RKO (cell line): ENCODE results near the gene ATP8B4.

Source experiments
- DNase-seq: peaks from one replicate; pipeline ENCODE4 v3.0.0-alpha.2; 2016; ENCODE audit warnings: low spot score

The ATP8B4 gene

DNA sequence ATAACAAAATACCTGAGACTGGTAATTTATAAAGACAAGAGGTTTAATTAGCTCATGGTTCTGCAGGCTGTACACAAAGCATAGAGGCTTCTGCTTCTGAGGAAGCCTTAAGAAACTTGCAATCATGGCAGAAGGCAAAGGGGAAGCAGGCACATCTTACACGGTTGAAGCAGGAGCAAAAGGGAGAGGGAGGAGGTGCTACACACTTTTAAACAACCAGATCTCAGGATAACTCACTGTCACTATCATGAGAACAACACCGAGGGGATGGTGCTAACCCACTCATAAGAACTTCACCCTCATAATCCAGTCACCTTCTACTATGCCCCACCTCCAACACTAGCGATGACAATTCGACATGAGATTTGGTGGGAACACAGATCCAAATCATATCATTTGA, 54.4 kb downstream of the ATP8B4 start:
- no peak for DNase-seq

DNA sequence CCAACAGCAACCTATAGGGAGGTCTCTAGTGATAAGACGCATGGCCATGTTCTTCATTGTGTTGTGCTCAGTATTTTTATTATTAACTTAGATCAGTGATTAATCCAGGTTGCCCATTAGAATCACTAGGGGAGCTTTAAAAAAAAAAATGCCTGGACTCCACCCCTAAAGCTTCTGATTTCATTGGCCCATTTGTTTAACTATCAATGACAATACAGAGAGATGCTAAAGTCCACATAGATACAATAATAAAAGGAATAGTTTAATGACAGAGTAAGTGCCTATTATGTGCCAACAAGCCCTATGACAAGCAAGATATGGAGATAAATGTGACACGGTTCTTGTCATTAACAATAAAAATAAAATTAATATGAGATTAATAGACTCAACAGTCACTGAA, 55.8 kb downstream of the ATP8B4 start:
- no peak for DNase-seq

DNA sequence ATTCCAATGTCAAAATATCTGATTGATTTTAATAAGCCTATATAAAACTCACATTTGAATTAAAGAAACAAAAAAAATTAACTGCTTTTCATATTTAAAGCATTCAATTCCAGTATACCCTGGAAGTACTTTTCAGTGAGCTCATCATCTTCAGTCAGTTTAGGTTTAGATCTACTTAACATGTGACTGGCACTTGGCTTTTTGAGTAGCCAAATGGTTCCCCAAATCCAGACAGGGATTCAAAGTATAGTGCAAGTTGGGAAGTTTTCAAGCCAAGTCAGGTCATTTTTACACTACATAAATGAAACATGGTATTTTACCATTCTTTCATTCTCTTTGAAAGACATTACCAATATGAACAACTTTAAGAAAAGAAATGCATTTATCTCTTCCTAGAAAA, 57.5 kb downstream of the ATP8B4 start:
- no peak for DNase-seq

DNA sequence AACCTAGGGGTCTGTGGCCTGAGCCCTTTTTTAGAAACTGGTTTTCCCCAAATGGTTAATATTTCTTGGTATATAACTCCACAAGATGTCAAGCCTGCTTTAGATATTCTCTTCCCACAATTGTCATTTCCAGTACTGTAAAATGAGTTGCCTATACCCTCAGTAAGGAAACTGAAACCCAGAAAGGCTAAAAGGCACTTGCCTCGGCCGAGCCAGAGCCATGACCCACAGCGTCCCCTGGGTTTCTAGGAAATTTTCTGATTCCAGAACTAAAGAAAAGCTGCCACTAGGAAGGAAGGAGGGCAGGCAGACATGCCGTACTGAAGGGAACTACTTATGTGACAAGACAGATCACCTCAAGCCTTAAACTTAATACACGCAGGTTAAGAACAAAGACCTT, 59.1 kb downstream of the ATP8B4 start:
- DNase-seq: no peak

DNA sequence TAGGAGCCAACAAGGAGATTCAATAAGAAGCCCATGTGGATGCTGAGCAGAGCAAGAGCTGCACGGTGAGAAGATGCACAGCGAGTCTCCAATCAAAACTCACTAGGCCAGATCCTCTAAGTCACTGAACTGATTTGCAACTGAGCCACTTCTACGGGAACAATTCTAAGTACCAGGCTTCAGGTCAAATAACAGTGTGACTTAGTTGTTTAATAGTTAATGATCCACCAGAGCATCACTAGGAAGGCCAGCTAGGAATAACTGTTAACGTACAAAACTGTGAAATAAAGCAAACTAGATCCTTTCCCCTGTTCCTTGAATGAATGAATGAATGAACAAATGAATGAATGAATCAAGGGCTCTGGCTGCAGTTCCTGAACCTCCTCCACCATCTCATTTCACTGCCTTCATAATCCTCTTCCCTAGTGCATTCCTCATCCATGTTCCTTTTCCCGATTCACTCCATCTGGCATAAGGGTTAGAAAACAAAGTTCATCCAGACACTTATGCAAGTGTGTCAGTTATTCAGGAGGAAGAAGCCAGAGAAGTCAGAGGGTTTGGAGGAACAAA, 59.7 kb downstream of the ATP8B4 start:
- no peak for DNase-seq

DNA sequence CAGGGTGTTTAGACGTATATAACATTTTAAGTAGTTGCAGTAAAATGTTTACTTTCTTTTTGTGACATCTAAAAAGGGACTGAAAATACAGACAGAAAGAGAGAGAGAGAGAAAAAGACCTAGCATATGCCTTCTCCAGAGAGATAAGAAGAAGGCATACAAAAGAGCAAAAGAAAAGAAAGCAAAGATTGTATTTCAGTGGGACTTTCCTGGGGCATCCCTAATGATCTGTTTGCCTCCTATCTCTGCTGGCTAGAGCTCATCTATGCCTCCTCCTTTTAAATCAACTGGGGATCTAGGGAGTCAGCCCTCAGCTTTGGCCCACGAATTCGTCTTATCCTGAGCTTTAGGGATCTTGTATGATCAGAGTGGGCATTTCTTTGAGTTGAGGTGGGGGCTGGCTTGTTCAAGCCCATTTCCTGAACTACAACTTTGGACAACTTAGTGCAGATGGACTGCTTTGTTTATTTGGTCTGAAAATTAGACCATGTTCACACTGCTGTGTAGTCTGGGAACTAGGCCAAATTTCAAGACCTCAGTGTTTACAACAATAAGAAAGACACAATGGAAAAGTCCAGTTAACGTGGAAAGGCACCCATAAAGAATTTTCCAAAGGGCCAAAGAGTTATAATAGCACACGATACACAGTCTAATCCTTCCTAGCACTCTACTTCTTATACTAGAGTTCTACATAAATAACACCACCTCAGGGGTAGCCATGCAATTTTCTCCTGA, 61.0 kb downstream of the ATP8B4 start:
- DNase-seq: no peak

DNA sequence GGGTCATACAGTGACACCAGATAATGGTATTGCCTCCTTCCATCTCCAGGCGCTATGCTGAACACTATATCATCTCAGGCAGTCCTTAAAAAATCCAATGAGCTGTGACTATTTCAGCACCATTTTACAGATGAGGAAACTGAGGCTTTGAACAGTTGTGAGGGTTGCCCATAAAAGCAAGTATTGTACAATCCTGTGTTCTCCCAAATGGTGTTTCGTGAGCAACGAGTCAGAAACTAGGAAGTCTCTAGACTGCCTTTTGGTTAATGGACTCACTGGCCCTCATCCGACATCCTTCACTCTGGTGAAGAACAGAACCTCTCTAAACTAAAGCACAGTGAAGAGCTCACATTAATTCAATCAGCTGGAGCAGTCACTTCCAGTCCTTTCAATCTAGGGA, 61.8 kb downstream of the ATP8B4 start:
- DNase-seq: no peak

DNA sequence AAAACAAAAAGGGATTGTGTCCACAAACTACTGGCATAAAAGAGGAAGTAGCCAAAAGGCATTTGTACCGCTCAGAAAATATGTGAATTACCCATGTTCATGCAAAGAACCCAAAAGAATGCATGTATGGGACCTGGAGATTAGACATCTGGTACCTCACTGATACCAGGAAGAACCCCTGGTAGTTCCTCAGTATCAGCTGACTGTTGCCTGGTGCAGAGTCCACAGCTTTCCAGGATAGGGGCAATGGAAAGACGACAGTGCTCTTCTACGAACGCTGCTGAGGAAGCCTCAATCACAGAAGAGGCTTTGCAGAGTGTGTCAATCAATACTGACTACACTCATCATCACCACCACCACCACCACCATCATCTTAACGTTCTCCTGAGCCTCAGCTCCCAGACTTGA, 63.3 kb downstream of the ATP8B4 start:
- DNase-seq: no peak

DNA sequence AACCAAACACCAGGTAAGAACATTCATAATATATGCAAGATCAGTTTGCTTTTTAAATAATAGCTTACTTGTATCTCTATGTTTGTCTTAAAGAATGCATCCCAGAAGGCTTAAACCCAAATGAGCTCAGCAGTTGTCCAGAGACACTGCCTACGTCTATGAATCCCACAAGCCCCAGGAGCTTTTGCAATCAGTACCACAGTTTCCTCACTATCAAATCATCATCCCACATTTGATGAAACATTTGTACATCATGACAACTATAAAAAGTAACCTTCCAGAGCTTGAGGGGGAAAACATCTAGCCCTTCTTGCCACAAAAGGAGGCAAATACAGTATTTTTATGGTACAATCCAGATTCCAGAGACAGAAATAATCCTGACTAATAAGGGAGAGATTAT, 63.7 kb downstream of the ATP8B4 start:
- no peak for DNase-seq

DNA sequence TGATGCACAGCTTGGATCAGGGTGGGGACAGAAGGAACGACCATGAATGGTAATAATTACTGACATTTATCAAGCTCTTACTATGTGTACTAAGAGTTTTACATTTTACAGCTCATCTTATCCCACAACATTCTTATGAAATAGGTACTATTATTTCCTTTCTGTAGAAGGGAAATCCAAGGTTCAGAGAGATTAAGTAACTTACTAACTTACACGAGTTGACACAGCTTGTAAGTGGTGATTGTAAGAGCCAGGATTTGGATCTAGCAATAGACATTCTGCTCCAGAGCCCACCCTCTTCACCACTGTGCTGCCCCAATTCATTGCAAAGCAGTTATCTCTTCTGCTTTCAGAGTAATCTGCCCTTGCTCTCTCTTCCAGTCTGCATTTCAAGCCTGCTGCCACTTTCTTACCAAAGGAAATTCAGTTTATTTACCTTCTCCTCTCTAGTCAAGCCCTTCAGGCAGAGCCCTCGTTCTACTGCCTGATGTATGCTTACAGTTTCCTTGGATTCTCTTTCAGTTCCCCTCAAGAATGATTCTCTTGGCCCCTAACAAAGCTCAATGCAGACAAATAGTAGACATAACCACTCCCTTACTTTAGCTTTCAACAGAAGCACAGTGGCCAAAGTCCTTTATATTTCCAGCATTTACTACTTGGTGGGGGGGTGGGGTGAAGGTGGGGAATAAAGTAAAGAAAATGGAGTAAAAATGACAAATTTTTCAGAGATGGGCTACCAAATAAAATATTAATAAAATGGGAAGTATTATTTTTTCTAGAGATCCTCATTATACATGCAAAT, 65.8 kb downstream of the ATP8B4 start:
- DNase-seq: no peak

DNA sequence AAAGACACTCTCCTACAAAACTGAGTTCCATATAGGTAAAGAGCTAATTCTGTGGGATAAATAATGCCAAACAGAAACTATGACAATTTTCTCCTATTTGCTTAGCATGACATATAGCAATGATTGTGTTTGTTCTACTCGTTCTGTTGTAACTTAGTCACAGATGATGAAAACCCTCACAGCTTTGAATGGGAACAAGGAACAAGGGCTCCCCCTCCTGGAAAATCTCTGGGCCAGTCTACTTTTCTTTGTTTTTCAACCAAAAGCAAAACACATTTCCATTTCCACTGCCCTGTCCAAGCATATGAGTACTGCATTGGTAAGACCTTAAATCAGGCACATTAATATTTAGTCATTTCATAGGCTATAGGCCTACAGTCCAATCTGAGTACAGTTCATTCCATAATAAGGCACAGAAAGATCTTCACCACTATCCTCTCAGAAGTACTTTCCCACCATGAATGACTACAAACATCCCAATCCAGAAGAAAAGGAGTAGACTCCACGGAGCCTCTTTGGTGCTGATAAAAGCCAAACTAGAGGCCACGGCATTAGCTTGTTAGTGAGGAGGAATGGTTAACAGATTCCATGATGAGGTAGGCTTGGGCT, 67.1 kb downstream of the ATP8B4 start:
- DNase-seq: peak; percentile 80

DNA sequence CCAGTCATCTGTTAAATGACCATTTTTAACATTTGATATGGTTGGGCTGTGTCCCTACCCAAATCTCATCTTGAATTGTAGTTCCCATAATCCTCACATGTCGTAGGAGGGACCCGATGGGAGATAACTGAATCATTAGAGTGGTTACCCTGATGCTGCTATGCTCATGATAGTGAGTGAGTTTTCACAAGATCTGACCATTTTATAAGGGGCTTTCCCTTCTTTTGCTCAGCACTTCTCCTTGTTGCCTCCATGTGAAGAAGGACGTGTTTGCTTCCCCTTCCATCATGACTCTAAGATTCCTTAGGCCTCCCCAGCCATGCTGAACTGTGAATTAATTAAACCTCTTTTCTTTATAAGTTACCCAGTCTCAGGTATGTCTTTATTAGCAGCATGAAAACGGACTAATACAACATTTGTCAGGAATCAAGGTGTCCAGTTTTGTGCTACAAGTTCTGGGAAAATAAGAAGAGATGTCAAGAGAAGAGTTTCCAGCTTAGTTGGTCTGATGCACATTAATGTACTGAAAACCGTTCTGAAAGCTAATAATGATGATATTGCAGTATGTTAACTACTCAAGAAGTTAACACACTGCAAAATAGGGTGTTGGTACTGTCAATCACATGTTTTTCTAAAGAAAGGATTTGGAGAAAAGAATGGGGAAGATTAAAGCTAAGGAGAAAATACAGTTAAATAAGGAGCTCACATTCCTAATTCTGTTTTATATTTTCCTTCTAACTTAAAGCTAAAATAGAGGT, 67.9 kb downstream of the ATP8B4 start:
- no peak for DNase-seq

DNA sequence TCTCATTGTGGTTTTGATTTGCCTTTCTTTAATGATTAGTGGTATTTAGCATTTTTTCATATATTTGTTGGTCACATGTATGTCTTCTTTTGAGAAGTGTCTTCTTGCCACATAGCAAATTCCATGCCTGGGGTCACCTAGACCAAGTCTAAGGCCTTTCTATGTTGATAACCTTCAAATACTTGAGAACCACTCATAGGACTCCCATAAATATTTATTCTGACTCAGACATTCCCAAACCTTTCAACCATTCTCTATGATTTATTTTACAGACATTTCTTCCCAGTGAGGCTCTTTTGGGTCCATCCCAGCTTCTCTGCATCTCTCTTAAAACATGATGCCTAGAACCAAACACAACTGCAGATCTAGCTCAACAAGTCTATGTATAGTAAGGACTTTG, 69.2 kb downstream of the ATP8B4 start:
- no peak for DNase-seq

DNA sequence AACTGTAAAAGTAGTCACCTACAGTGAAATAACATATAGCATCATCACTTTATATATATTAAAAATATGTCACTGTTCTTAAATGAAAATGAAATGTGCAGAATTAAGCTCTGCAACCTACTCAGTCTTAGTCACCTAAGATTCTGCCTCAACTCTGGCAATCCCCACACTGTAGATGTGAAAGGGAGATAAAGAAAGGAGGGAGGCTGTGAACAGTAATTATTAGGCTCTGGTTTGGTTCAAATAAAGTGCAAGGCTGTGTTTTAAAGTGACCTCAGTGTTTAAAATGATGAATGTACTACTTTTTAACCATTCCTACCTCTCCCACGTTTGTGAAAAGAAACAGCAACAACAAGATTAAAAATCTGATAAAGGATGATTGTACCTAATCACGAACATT, 72.2 kb downstream of the ATP8B4 start:
- no peak for DNase-seq

DNA sequence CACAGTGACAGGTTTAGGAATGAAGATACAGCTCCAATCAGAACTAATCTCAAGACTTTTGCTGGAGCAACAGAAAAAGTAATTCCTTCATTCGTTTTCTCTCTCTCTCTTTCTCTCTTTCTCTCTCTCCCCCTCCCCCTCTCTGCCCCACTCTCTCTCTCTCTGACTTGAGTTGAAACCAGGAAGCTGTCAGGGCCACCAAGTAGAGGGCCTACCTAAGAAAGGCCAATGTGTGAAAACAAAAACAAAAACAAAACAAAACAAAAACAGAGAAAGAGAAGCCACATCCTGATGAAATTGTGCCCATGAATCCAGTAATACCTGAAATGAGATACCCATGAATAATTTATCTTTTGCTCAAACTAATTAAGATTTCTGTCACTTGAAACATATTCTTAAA, 72.9 kb downstream of the ATP8B4 start:
- DNase-seq: no peak

DNA sequence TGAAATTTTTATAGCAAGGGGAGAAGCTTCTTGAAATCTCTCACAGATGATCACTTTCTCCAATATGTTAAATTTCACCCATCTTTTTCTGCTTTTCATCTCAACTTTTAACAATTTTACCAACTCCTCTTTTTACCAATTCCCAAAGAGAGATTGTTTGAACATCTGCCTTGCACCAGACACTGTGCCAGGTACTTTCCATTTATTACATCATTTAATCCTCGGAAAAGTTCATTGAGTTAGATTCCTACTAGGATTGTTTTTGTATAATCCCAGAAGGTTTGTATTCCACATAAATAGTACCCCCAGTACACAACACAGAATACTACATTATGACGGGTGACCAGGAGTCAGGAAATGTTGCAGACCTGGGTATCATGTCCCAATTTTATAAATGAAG, 74.1 kb downstream of the ATP8B4 start:
- no peak for DNase-seq

DNA sequence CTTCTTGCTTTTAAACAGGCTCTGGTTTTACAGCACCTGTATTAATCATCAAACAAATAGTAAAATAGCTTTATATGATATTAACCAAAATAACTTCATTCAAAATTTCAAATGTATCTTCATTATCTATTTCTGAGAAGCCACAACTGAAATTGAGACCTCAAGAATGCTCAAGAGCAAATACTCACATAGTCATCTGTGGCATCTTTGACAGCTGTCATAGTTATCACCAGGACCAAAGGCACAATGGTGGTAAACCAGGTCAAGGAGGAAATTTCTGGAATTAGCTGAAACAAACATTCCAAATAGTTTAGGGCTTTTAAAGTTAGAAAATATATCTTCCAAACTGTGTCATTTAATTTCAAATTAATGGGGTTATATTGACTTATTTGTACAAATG, 74.6 kb downstream of the ATP8B4 start:
- DNase-seq: no peak

DNA sequence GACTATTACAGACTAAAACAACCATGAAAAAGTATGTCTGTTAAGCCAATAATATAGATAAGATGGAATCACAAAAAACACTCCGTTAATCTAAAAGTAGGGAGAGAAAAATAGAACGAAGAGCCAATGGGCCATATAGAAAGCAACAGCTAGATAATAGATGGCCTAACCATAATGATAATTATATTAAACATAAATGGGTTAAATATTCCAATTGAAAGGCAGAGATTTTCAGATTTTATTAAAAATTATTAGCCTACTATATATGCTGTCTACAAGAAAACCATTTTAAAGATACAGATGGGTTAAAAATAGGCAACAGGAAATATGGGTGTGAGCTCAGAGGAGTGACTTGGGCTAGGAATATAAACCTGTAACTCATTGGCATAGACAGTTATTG, 76.3 kb downstream of the ATP8B4 start:
- no peak for DNase-seq

DNA sequence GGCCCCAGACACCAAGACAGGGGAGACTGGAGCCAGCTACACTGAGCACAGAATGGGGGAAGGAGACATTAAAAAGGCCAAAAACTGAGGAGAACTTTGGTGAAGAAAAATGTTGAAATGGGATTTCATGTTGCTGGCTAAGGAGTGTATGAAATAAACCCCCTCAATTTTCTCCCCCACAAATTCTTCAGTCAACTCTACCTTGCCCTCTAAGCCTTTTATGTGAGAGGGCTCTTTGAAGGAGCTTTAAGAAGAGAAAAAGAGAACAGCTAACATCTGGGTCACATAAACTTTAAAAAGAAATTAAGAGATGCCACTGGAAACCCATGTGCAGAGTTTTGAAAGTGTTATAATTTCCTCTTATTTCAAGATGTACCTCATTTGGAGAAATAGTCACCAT, 88.6 kb downstream of the ATP8B4 start:
- DNase-seq: no peak

DNA sequence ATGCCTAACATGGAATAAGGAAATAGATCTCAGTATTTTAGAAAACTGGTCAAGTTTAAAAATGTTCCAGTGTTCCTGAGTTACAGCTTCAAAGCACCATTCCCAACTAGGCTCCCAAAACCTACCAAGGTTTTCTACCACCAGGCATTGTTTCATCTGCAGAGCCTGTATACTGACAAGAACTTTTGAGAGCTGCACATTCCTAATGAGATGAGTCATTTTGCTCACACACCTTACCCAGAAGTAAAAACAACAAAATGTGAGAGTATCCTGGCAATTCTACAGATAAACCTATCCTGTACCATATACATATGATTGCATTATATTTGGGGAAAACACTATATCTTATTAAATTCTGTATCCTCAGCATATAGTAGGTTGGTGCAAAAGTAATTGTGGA, 90.7 kb downstream of the ATP8B4 start:
- DNase-seq: no peak

DNA sequence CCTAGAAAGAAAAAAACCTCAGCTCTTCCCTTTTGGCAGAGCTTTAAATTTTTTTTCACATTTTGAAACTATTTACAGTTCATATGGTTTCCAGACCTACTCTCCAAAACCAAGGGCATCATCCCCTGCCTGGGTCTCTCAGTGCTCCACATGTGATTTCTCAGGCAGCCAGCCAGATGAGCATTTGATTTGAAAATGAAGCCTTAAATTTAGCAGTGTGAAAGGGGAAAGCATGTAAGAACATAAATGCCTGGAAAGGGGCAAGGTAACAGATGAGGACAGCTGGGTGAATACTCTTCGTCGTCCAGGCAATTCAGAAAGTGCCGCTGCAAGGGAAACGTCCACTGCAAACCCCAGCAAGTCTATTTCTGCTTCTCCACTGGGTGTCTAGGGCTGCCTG, 94.8 kb downstream of the ATP8B4 start:
- DNase-seq: no peak

DNA sequence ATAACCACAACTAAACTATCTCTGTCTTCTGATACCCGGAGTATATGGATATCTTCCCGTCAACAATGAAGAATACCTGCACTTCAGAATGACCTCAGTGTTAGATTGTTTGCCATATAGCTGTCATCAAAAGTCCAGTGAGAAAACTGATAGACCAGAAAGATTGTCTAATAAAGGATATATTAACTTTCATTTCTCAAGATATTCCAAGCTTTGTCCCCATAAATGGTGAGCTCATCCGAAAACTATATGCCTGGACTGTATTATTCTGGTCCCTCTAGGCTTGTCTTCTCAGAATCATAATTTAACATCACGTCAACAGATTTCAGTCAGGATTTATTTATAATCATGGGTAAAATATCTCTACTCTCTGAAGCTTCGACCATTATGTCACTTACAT, 100.5 kb downstream of the ATP8B4 start:
- DNase-seq: no peak
